Gastroesophageal sphincter (tissue), 3 donors: ENCODE data around the gene C1QL1.

Experiments
- POLR2AphosphoS5 ChIP-seq: sonication (generic); formaldehyde crosslinking; IDR thresholded peaks from one replicate; pipeline ENCODE4 v1.6.1; 2017; ENCODE audit warnings: antibody characterized with exemption
- TF ChIP-seq, protein P1 (sequence below), 4 experiments: fragments of 200-600 bp in 2 of 4; fragments of 450-650 bp in 2 of 4; sonication (generic) in 1 of 4; IDR thresholded peaks; one replicate each; pipeline ENCODE4 v1.5.1; 2017 to 2019; ENCODE audit warnings: antibody characterized with exemption in 4 of 4, mild to moderate bottlenecking in 2 of 4, moderate library complexity in 2 of 4

DNA sequence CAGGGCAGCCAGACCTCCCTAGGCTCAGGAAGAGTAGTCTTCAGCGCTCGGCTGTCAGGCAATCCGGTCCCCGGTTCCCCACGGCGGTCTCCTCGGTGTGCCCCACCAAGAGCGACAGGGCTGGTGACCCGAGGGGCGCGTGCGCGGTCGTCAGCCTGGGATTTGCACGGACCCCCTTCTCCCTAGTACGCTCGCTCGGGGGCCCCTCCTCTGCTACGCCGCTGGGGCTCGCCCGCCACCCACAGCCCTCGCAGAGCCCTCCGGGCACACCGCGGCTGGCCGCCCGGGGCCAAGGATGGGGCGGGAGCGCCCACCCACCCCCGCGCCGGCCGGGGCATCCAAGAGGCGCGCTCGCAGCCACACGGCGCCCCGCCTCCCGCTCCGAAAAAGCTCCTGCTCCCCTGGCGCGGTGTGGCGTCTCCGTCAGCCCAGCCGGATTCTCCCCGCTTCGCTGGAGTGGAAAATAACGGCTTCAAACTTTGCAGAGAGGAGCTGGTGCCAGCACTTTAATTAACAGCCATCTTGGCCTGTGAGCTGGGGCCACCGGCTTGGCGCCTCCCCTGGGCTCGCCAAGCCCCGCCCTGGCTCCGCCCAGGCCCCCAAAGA is 2.1 kb upstream of the C1QL1 start:
- TF ChIP-seq, protein P1, sequence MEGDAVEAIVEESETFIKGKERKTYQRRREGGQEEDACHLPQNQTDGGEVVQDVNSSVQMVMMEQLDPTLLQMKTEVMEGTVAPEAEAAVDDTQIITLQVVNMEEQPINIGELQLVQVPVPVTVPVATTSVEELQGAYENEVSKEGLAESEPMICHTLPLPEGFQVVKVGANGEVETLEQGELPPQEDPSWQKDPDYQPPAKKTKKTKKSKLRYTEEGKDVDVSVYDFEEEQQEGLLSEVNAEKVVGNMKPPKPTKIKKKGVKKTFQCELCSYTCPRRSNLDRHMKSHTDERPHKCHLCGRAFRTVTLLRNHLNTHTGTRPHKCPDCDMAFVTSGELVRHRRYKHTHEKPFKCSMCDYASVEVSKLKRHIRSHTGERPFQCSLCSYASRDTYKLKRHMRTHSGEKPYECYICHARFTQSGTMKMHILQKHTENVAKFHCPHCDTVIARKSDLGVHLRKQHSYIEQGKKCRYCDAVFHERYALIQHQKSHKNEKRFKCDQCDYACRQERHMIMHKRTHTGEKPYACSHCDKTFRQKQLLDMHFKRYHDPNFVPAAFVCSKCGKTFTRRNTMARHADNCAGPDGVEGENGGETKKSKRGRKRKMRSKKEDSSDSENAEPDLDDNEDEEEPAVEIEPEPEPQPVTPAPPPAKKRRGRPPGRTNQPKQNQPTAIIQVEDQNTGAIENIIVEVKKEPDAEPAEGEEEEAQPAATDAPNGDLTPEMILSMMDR (IDR thresholded peaks at IDR 0.05) = no peak
- TF ChIP-seq POLR2AphosphoS5 = peak; percentile 12
